Measurements from ENCODE around the gene WDR45B.
"Not testable (repeated sequence)": the region's sequence is repeated elsewhere in the genome, so short reads cannot be mapped to it uniquely, and the experiment has no call there.

GRCh38 chr17:82585935-82586575 lies 62.2 kb downstream of the WDR45B start:
- TF ChIP-seq CTCF (IDR thresholded peaks at IDR 0.05; ENCODE audit: insufficient read depth, low read length, poor library complexity, severe bottlenecking); EZH2phosphoT487 (conservative IDR thresholded peaks at IDR 0.05; ENCODE audit: low read length): not testable (repeated sequence)

All from SU-DHL-6 (cell line).